ENCODE results near the gene GBA2.

GBA2 gene

GRCh38 chr9:35748858-35749514, at the start of gene GBA2, which contains the start of gene RGP1:
GBA2 (minus strand) TSS chr9:35749228; CDS start chr9:35748704, 524 bp downstream.
RGP1 (plus strand) TSS chr9:35749287; CDS start chr9:35749756, 469 bp downstream.
- DNase-seq: no peak

GRCh38 chr9:35797311-35798109, 48.5 kb upstream of the GBA2 start:
- DNase-seq: no peak

GRCh38 chr9:35795695-35796094, 46.7 kb upstream of the GBA2 start:
- DNase-seq: no peak

- no peak for DNase-seq
Observed at GRCh38 chr9:35793461-35793860, 44.4 kb upstream of the GBA2 start.

GRCh38 chr9:35792826-35793225, 43.8 kb upstream of the GBA2 start:
- no peak for DNase-seq

GRCh38 chr9:35792024-35792813, 43.2 kb upstream of the GBA2 start:
- DNase-seq: no peak

GRCh38 chr9:35791297-35791921, 42.4 kb upstream of the GBA2 start, which contains the start of gene NPR2:
NPR2 (plus strand) TSS chr9:35791591; CDS start chr9:35792409, 818 bp downstream.
- DNase-seq: no peak

- no peak for DNase-seq
Observed at GRCh38 chr9:35790385-35791296, 41.6 kb upstream of the GBA2 start.

GRCh38 chr9:35790025-35790384, 41.0 kb upstream of the GBA2 start:
- no peak for DNase-seq

GRCh38 chr9:35789541-35789940, 40.5 kb upstream of the GBA2 start:
- DNase-seq: no peak

- no peak for DNase-seq
Observed at GRCh38 chr9:35783418-35783817, 34.4 kb upstream of the GBA2 start.

- no peak for DNase-seq
Observed at GRCh38 chr9:35781066-35781465, 32.0 kb upstream of the GBA2 start.

GRCh38 chr9:35778496-35778895, 29.5 kb upstream of the GBA2 start:
- no peak for DNase-seq

- no peak for DNase-seq
Observed at GRCh38 chr9:35776018-35776417, 27.0 kb upstream of the GBA2 start.

- DNase-seq: no peak
Observed at GRCh38 chr9:35774907-35775635, 26.0 kb upstream of the GBA2 start.

- no peak for DNase-seq
Observed at GRCh38 chr9:35771943-35772342, 22.9 kb upstream of the GBA2 start.

- peak; percentile 32 for DNase-seq
Observed at GRCh38 chr9:35771534-35771933, 22.5 kb upstream of the GBA2 start.

- DNase-seq: no peak
Observed at GRCh38 chr9:35771075-35771433, 22.0 kb upstream of the GBA2 start.

GRCh38 chr9:35769763-35770162, 20.7 kb upstream of the GBA2 start:
- DNase-seq: no peak

GRCh38 chr9:35767458-35767857, 18.4 kb upstream of the GBA2 start:
- DNase-seq: no peak

- no peak for DNase-seq
Observed at GRCh38 chr9:35766997-35767396, 18.0 kb upstream of the GBA2 start.
